Neural progenitor cell (in vitro differentiated cells): Measurements from ENCODE around the gene CELF6. TPM values are rescaled to one million over a fixed set of nuclear protein-coding genes. Genes with fewer than 3 reads are reported as not detected.
A peak's percentile ranks its signal among the peaks of the same experiment; 100 is the strongest.

Experiments used
- DNase-seq: peaks from one replicate; pipeline ENCODE4 v3.0.0-alpha.2; 2016; ENCODE audit warnings: low spot score
- H2AFZ ChIP-seq: fragments of 200-600 bp; sonication (generic); replicated peaks from 2 replicates; pipeline ENCODE4 v1.6.1; 2016; ENCODE audit warnings: antibody characterized with exemption
- H3F3A ChIP-seq: fragments of 200-600 bp; sonication (generic); 2 replicates; pipeline ENCODE4 v1.6.1; 2016; ENCODE audit warnings: antibody characterized with exemption, low read depth
- H3K27ac ChIP-seq: fragments of 200-600 bp; sonication (generic); 2 replicates; pipeline ENCODE4 v1.5.1; 2016; ENCODE audit warnings: mild to moderate bottlenecking
- H3K27me3 ChIP-seq: fragments of 200-600 bp; sonication (generic); 2 replicates; pipeline ENCODE4 v1.6.1; 2016; ENCODE audit warnings: mild to moderate bottlenecking, moderate library complexity
- H3K36me3 ChIP-seq: fragments of 200-600 bp; sonication (generic); 2 replicates; pipeline ENCODE4 v1.5.1; 2016
- H3K4me1 ChIP-seq: fragments of 200-600 bp; sonication (generic); 2 replicates; pipeline ENCODE4 v1.6.1; 2016; ENCODE audit warnings: mixed run types
- H3K4me2 ChIP-seq: fragments of 200-600 bp; sonication (generic); 2 replicates; pipeline ENCODE4 v1.6.1; 2016
- H3K4me3 ChIP-seq: fragments of 200-600 bp; sonication (generic); 2 replicates; pipeline ENCODE4 v1.5.1; 2016
- H3K79me2 ChIP-seq: fragments of 200-600 bp; sonication (generic); 2 replicates; pipeline ENCODE4 v1.6.1; 2016; ENCODE audit warnings: low read depth
- H3K9ac ChIP-seq: fragments of 200-600 bp; sonication (generic); 2 replicates; pipeline ENCODE4 v1.6.1; 2016
- H3K9me3 ChIP-seq: fragments of 200-600 bp; sonication (generic); 2 replicates; pipeline ENCODE4 v1.5.1; 2016; ENCODE audit warnings: low read depth
- H4K20me1 ChIP-seq: fragments of 200-600 bp; sonication (generic); 2 replicates; pipeline ENCODE4 v1.6.1; 2016; ENCODE audit warnings: low read depth
- H3K27ac Mint-ChIP-seq: 3 replicates; pipeline ENCODE4 v1.8.0; 2021; ENCODE audit warnings: mixed read lengths
- H3K27me3 Mint-ChIP-seq: 2 replicates; pipeline ENCODE4 v1.8.0; 2022; ENCODE audit warnings: low read depth, mild to moderate bottlenecking, inconsistent platforms, moderate library complexity, mixed read lengths; ENCODE audit not compliant: insufficient read depth
- H3K36me3 Mint-ChIP-seq: 3 replicates; pipeline ENCODE4 v1.8.0; 2021; ENCODE audit warnings: mixed read lengths
- H3K4me1 Mint-ChIP-seq: 3 replicates; pipeline ENCODE4 v1.8.0; 2021; ENCODE audit warnings: mixed read lengths
- H3K4me3 Mint-ChIP-seq: 3 replicates; pipeline ENCODE4 v1.8.0; 2021; ENCODE audit warnings: mild to moderate bottlenecking, moderate library complexity, mixed read lengths
- H3K9me3 Mint-ChIP-seq: 3 replicates; pipeline ENCODE4 v1.8.0; 2020; ENCODE audit warnings: mixed read lengths
- CTCF ChIP-seq: fragments of 200-600 bp; sonication (generic); IDR thresholded peaks from 2 replicates; pipeline ENCODE4 v1.5.1; 2017; ENCODE audit warnings: antibody characterized with exemption, mild to moderate bottlenecking
- EZH2 ChIP-seq: fragments of 200-600 bp; sonication (generic); IDR thresholded peaks from 2 replicates; pipeline ENCODE4 v1.6.1; 2017; ENCODE audit warnings: antibody characterized with exemption, mild to moderate bottlenecking, moderate library complexity
- EZH2phosphoT487 ChIP-seq: fragments of 200-600 bp; sonication (generic); IDR thresholded peaks from 2 replicates; pipeline ENCODE4 v1.6.1; 2017; ENCODE audit warnings: antibody characterized with exemption
- total RNA-seq: library from RNA; depleted of rRNA; stranded (reverse); fragments of >200 nt; gene quantifications from 2 replicates; pipeline ENCODE4 v1.2.3, GENCODE V29; 2015; ENCODE audit warnings: low replicate concordance

The CELF6 gene
- total RNA-seq, 1 donor from 2014 or later = 0.95 TPM

GRCh38 chr15:72323752-72324151, 3.8 kb upstream of the CELF6 start:
- Histone ChIP-seq H2AFZ (no peak overlapping the region), H3K9ac (no peak overlapping the region), H4K20me1 (peaks cover 10% of the 10 kb centered on the region), H3K4me1 (peaks cover 5% of the 10 kb centered on the region), H3K27me3 (peaks cover 20% of the 10 kb centered on the region), H3K36me3 (no peaks in the 10 kb centered on the region), H3K4me2 (no peak overlapping the region), H3K27ac (no peak overlapping the region), H3K9me3 (no peaks in the 10 kb centered on the region), H3K79me2 (no peaks in the 10 kb centered on the region), H3K4me3 (no peak overlapping the region), H3F3A (peaks cover 16% of the 10 kb centered on the region)
- no peak overlapping the region for H3K4me3 Mint-ChIP-seq
- no peak for TF ChIP-seq CTCF
- peaks cover 4% of the 10 kb centered on the region for H3K27me3 Mint-ChIP-seq
- H3K36me3 Mint-ChIP-seq = no peaks in the 10 kb centered on the region
- H3K4me1 Mint-ChIP-seq = peaks cover 13% of the 10 kb centered on the region
- no peak overlapping the region for H3K27ac Mint-ChIP-seq
- DNase-seq = no peak
- peaks cover 3% of the 10 kb centered on the region for H3K9me3 Mint-ChIP-seq

DNA sequence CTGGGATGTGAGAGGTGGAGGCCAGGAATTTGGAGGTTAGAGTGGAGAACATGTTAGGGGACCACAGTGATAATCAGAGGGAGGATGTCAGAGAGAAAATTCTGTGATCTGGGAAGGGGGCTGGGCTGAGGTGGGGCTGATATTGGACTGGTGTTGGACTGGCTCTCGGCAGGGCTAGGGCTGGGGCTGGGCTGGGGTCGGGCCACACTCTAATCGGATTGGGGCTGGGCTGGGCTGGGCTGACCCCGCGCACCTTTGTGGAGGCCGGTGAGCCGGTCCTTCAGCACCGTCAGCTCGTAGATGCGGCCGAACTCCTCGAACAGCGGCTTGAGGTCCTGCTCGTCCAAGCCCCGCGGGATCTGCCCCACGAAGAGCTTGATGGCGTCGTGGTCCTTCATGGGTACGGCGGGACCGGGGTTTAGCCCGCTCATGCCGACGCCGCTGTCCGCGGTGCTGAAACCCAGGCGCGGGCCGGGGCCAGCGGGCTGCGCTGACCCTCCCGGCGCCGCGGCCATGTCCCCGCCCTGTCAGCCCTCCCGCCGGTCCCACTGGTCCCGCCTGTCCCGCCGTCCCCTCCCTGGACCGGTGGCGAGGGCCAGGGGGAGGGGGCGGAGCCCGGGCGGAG, 485 bp downstream of the CELF6 start:
- H3F3A ChIP-seq = peaks cover 18% of the 10 kb centered on the region
- H3K36me3 ChIP-seq = no peaks in the 10 kb centered on the region
- H3K9me3 Mint-ChIP-seq = peaks cover 3% of the 10 kb centered on the region
- H3K4me1 Mint-ChIP-seq = peaks cover 13% of the 10 kb centered on the region
- H3K27me3 Mint-ChIP-seq = peaks cover 13% of the 10 kb centered on the region
- peak; percentile 97 for DNase-seq
- H3K27ac Mint-ChIP-seq = no peak overlapping the region
- H3K4me3 Mint-ChIP-seq = peak overlapping the region; percentile 74
- TF ChIP-seq EZH2phosphoT487 (no peak), EZH2 (no peak), CTCF (no peak)
- H3K27ac ChIP-seq = no peak overlapping the region
- H4K20me1 ChIP-seq = peaks cover 19% of the 10 kb centered on the region
- H3K27me3 ChIP-seq = peaks cover 59% of the 10 kb centered on the region
- H3K9ac ChIP-seq = no peak overlapping the region
- no peaks in the 10 kb centered on the region for H3K9me3 ChIP-seq
- H3K4me1 ChIP-seq = peaks cover 5% of the 10 kb centered on the region
- peak overlapping the region; percentile 46 for H3K4me3 ChIP-seq
- H2AFZ ChIP-seq = no peak overlapping the region
- no peaks in the 10 kb centered on the region for H3K36me3 Mint-ChIP-seq
- no peak overlapping the region for H3K4me2 ChIP-seq
- H3K79me2 ChIP-seq = no peaks in the 10 kb centered on the region

- no peak overlapping the region for H3K27ac ChIP-seq
- no peaks in the 10 kb centered on the region for H3K36me3 ChIP-seq
- H3F3A ChIP-seq = peaks cover 18% of the 10 kb centered on the region
- H3K4me1 ChIP-seq = peaks cover 5% of the 10 kb centered on the region
- peaks cover 2% of the 10 kb centered on the region for H3K9me3 Mint-ChIP-seq
- H3K9ac ChIP-seq = no peak overlapping the region
- H3K27me3 ChIP-seq = peaks cover 59% of the 10 kb centered on the region
- no peaks in the 10 kb centered on the region for H3K79me2 ChIP-seq
- H3K4me1 Mint-ChIP-seq = peaks cover 13% of the 10 kb centered on the region
- TF ChIP-seq EZH2phosphoT487 = no peak
- TF ChIP-seq CTCF = no peak
- TF ChIP-seq EZH2 = no peak
- H2AFZ ChIP-seq = no peak overlapping the region
- H4K20me1 ChIP-seq = peaks cover 19% of the 10 kb centered on the region
- no peak for DNase-seq
- H3K27me3 Mint-ChIP-seq = peaks cover 16% of the 10 kb centered on the region
- no peaks in the 10 kb centered on the region for H3K9me3 ChIP-seq
- H3K4me3 ChIP-seq = no peak overlapping the region
- H3K27ac Mint-ChIP-seq = no peak overlapping the region
- H3K36me3 Mint-ChIP-seq = no peaks in the 10 kb centered on the region
- H3K4me3 Mint-ChIP-seq = peak overlapping the region; percentile 74
- no peak overlapping the region for H3K4me2 ChIP-seq
Observed at GRCh38 chr15:72318408-72318942, 1.5 kb downstream of the CELF6 start.
